Ishikawa (cell line): Measurements from ENCODE around the gene ARHGEF4.

Experiments used
- CEBPB ChIP-seq: IDR thresholded peaks from 2 replicates; pipeline ENCODE4 v1.6.1; 2012
- CREB1 ChIP-seq: IDR thresholded peaks from 2 replicates; pipeline ENCODE4 v1.6.1; 2012; ENCODE audit warnings: low read depth
- EGR1 ChIP-seq: IDR thresholded peaks from 2 replicates; pipeline ENCODE4 v1.6.1; 2012
- EP300 ChIP-seq: IDR thresholded peaks from 2 replicates; pipeline ENCODE4 v1.6.1; 2012; ENCODE audit warnings: borderline replicate concordance
- FOXM1 ChIP-seq: IDR thresholded peaks from 2 replicates; pipeline ENCODE4 v1.6.1; 2012; ENCODE audit warnings: low read depth, borderline replicate concordance
- MAX ChIP-seq: IDR thresholded peaks from 2 replicates; pipeline ENCODE4 v1.6.1; 2012
- NFIC ChIP-seq: IDR thresholded peaks from 2 replicates; pipeline ENCODE4 v1.6.1; 2012
- RAD21 ChIP-seq: IDR thresholded peaks from 2 replicates; pipeline ENCODE4 v1.6.1; 2012; ENCODE audit warnings: low read depth
- REST ChIP-seq: IDR thresholded peaks from 2 replicates; pipeline ENCODE4 v1.6.1; 2012; ENCODE audit warnings: low read depth, mild to moderate bottlenecking
- TAF1 ChIP-seq: IDR thresholded peaks from 2 replicates; pipeline ENCODE4 v1.6.1; 2012; ENCODE audit warnings: low read depth, mild to moderate bottlenecking
- TCF12 ChIP-seq: IDR thresholded peaks from 2 replicates; pipeline ENCODE4 v1.6.1; 2012; ENCODE audit warnings: low read depth
- TEAD4 ChIP-seq: IDR thresholded peaks from 2 replicates; pipeline ENCODE4 v1.6.1; 2012
- USF1 ChIP-seq: IDR thresholded peaks from 2 replicates; pipeline ENCODE4 v1.6.1; 2012
- YY1 ChIP-seq: IDR thresholded peaks from 2 replicates; pipeline ENCODE4 v1.6.1; 2012; ENCODE audit warnings: low read depth
- ZBTB7A ChIP-seq: IDR thresholded peaks from 2 replicates; pipeline ENCODE4 v1.6.1; 2012; ENCODE audit warnings: low read depth

Gene ARHGEF4

DNA sequence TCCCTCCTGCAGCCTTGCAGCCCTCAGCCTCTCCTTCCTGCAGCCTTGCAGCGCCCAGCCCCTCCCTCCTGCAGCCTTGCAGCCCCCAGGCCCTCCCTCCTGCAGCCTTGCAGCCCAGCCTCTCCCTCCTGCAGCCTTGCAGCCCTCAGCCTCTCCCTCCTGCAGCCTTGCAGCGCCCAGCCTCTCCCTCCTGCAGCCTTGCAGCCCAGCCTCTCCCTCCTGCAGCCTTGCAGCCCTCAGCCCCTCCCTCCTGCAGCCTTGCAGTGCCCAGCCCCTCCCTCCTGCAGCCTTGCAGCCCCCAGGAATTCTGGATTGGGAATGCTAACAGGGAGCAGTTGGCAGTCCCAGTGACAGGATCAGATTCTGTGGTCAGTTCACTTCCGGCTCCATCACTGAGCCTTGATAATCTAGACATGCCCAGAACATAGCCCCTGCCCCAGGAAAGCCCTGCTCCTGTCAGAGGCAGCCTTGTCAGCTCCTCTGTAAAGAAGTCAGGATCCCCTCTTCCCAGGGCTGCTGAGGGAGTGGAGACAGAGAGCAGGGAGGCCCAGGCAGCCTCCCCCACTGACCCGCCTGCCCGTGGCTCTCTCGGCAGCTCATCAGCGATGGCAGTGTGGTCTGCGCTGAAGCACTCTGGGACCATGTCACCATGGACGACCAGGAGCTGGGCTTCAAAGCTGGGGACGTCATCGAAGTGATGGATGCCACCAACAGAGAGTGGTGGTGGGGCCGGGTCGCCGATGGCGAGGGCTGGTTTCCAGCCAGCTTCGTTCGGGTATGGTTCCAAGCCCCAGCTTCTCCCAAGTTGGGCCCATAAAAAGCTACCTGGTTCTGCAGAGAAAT lies 201.8 kb downstream of the ARHGEF4 start:
- TF ChIP-seq CREB1: no peak
- TF ChIP-seq TAF1: no peak
- TF ChIP-seq EGR1: no peak
- TF ChIP-seq NFIC: no peak
- no peak for TF ChIP-seq YY1
- TF ChIP-seq RAD21: no peak
- TF ChIP-seq EP300: no peak
- no peak for TF ChIP-seq FOXM1
- TF ChIP-seq USF1: no peak
- no peak for TF ChIP-seq TCF12
- no peak for TF ChIP-seq TEAD4
- TF ChIP-seq REST: no peak
- no peak for TF ChIP-seq ZBTB7A
- no peak for TF ChIP-seq MAX
- no peak for TF ChIP-seq CEBPB

GRCh38 chr2:131039101-131039440 lies 202.4 kb downstream of the ARHGEF4 start:
- TF ChIP-seq TAF1: no peak
- no peak for TF ChIP-seq TCF12
- no peak for TF ChIP-seq RAD21
- no peak for TF ChIP-seq USF1
- TF ChIP-seq MAX: no peak

- TF ChIP-seq REST (no peak), CREB1 (no peak), RAD21 (no peak), EP300 (no peak), CEBPB (no peak), USF1 (no peak), YY1 (no peak), NFIC (no peak), MAX (no peak), TAF1 (no peak), FOXM1 (no peak), TEAD4 (no peak)
Measured at GRCh38 chr2:131039535-131039907, 202.8 kb downstream of the ARHGEF4 start.

DNA sequence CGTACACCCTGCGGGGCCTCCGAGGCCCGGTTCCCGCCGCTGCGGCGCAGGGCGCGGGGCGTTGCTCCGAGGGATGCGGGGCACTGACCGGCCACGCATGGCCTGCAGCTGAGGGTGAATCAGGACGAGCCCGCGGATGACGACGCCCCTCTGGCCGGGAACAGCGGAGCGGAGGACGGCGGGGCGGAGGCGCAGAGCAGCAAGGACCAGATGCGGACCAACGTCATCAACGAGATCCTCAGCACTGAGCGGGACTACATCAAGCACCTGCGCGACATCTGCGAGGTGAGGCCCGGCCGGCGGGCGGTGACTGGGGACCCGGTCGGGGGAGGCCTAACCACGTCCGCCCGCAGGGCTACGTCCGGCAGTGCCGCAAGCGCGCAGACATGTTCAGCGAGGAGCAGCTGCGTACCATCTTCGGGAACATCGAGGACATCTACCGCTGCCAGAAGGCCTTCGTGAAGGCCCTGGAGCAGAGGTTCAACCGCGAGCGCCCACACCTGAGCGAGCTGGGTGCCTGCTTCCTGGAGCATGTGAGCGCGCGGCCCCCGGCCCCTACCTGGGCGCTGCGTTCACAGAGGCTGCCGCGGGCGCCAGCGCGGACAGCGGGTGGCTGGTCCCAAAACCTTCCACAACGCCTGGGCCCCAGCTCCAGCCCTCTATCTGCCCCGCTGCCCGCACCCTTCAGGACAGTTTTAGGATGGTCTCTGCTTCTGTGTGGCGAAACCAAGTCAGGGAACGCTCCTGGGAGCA lies 203.4 kb downstream of the ARHGEF4 start:
- no peak for TF ChIP-seq FOXM1
- TF ChIP-seq MAX: no peak
- TF ChIP-seq CREB1: no peak
- no peak for TF ChIP-seq YY1
- TF ChIP-seq TCF12: no peak
- TF ChIP-seq TAF1: no peak
- TF ChIP-seq CEBPB: no peak
- TF ChIP-seq REST: no peak
- TF ChIP-seq TEAD4: no peak
- TF ChIP-seq RAD21: no peak
- TF ChIP-seq NFIC: no peak
- no peak for TF ChIP-seq EP300
- TF ChIP-seq USF1: no peak
- TF ChIP-seq EGR1: no peak
- TF ChIP-seq ZBTB7A: no peak
